Activated CD4-positive, alpha-beta T cell treated with anti-CD3 and anti-CD28 coated beads for 36 hours (primary cell): ENCODE data around the gene ABCA3. TPM values are rescaled to one million over a fixed set of nuclear protein-coding genes. Genes with fewer than 3 reads are reported as not detected.

Experiments used
- ATAC-seq: fragments of 200-7000 bp; cut with Tn5 transposase; one replicate; pipeline ENCODE4 v1.10.0; 2021; ENCODE audit warnings: mild to moderate bottlenecking, moderate library complexity
- CTCF ChIA-PET: fragments of 350-600 bp; sonication (Branson Sonifier 250); formaldehyde crosslinking; loops from one replicate; lab custom pipeline; 2021; ENCODE audit warnings: antibody characterized with exemption; lab: Charles Lee
- POLR2A ChIA-PET: fragments of 350-600 bp; sonication (Branson Sonifier 250); formaldehyde crosslinking; loops from one replicate; lab custom pipeline; 2021; ENCODE audit warnings: antibody characterized with exemption, inconsistent platforms; lab: Charles Lee
- DNase-seq: peaks from one replicate; pipeline ENCODE4 v3.0.0-alpha.2; 2020
- H3K27ac Mint-ChIP-seq: one replicate; pipeline ENCODE4 v1.8.0; 2021; ENCODE audit warnings: mixed read lengths
- H3K27me3 Mint-ChIP-seq: one replicate; pipeline ENCODE4 v1.8.0; 2021; ENCODE audit warnings: mixed read lengths
- H3K36me3 Mint-ChIP-seq: one replicate; pipeline ENCODE4 v1.8.0; 2021; ENCODE audit warnings: low read depth, mixed read lengths
- H3K4me1 Mint-ChIP-seq: one replicate; pipeline ENCODE4 v1.8.0; 2021; ENCODE audit warnings: mixed read lengths
- H3K4me3 Mint-ChIP-seq: one replicate; pipeline ENCODE4 v1.8.0; 2021; ENCODE audit warnings: mild to moderate bottlenecking, moderate library complexity, mixed read lengths
- H3K9me3 Mint-ChIP-seq: one replicate; pipeline ENCODE4 v1.8.0; 2021; ENCODE audit warnings: low read depth, mixed read lengths
- intact Hi-C, 2 experiments: fragments of 100-400 bp; cut with DNase I in 1 of 2; cut with micrococcal nuclease in 1 of 2; formaldehyde crosslinking; loops; one replicate each; pipeline versions ENCODE4 v1.14.2 to v1.15.1; 2022 to 2024; cut with DNase I, micrococcal nuclease
- total RNA-seq, 2 experiments: library from RNA; stranded (reverse); gene quantifications; one replicate each; pipeline ENCODE4 v1.2.3, GENCODE V29; 2021

The ABCA3 gene
- total RNA-seq, 2 experiments from 2014 or later = 6.0 to 7.2 TPM

- ATAC-seq (no peak), DNase-seq (no peak)
- no peak overlapping the region for H3K27ac Mint-ChIP-seq
- intact Hi-C loops = no loop called here
- ChIA-PET POLR2A (no interaction called here), CTCF (no interaction called here)
- no peaks in the 10 kb centered on the region for H3K27me3 Mint-ChIP-seq
- H3K4me1 Mint-ChIP-seq = no peaks in the 10 kb centered on the region
- no peak overlapping the region for H3K4me3 Mint-ChIP-seq
- no peaks in the 10 kb centered on the region for H3K36me3 Mint-ChIP-seq
- H3K9me3 Mint-ChIP-seq = no peaks in the 10 kb centered on the region
Measured at GRCh38 chr16:2278272-2278608, 62.3 kb downstream of the ABCA3 start.

- Mint-ChIP-seq H3K4me3 (no peak overlapping the region), H3K27me3 (no peaks in the 10 kb centered on the region), H3K4me1 (no peaks in the 10 kb centered on the region), H3K36me3 (no peaks in the 10 kb centered on the region), H3K9me3 (no peaks in the 10 kb centered on the region), H3K27ac (no peak overlapping the region)
- no peak for ATAC-seq
- no peak for DNase-seq
- POLR2A ChIA-PET = no interaction called here
- intact Hi-C loops = no loop called here
- CTCF ChIA-PET = no interaction called here
Measured at GRCh38 chr16:2277466-2278271, 62.9 kb downstream of the ABCA3 start.

- Mint-ChIP-seq H3K27me3 (no peaks in the 10 kb centered on the region), H3K9me3 (no peaks in the 10 kb centered on the region), H3K4me3 (no peak overlapping the region), H3K36me3 (no peaks in the 10 kb centered on the region), H3K4me1 (no peaks in the 10 kb centered on the region), H3K27ac (no peak overlapping the region)
- DNase-seq = no peak
- POLR2A ChIA-PET = no interaction called here
- CTCF ChIA-PET = no interaction called here
- intact Hi-C loops = no loop called here
- no peak for ATAC-seq
Measured at GRCh38 chr16:2276368-2277195, 63.9 kb downstream of the ABCA3 start.

- Mint-ChIP-seq H3K4me1 (no peaks in the 10 kb centered on the region), H3K27me3 (no peaks in the 10 kb centered on the region), H3K27ac (no peak overlapping the region), H3K36me3 (no peaks in the 10 kb centered on the region), H3K9me3 (no peaks in the 10 kb centered on the region), H3K4me3 (no peak overlapping the region)
- CTCF ChIA-PET = no interaction called here
- no peak for DNase-seq
- intact Hi-C loops = no loop called here
- no peak for ATAC-seq
- POLR2A ChIA-PET = no interaction called here
Measured at GRCh38 chr16:2275476-2276367, 64.8 kb downstream of the ABCA3 start.

- Mint-ChIP-seq H3K27me3 (no peaks in the 10 kb centered on the region), H3K9me3 (no peaks in the 10 kb centered on the region), H3K4me3 (no peak overlapping the region), H3K4me1 (peaks cover 7% of the 10 kb centered on the region), H3K27ac (no peak overlapping the region), H3K36me3 (no peaks in the 10 kb centered on the region)
- intact Hi-C loops = no loop called here
- ChIA-PET POLR2A (no interaction called here), CTCF (no interaction called here)
- ATAC-seq (no peak), DNase-seq (no peak)
Measured at GRCh38 chr16:2273931-2274330, 66.6 kb downstream of the ABCA3 start.

GRCh38 chr16:2273484-2273883 lies 67.0 kb downstream of the ABCA3 start:
- ChIA-PET POLR2A (no interaction called here), CTCF (no interaction called here)
- Mint-ChIP-seq H3K4me1 (peaks cover 7% of the 10 kb centered on the region), H3K36me3 (no peaks in the 10 kb centered on the region), H3K27me3 (no peaks in the 10 kb centered on the region), H3K9me3 (no peaks in the 10 kb centered on the region), H3K27ac (no peak overlapping the region), H3K4me3 (no peak overlapping the region)
- no peak for ATAC-seq
- intact Hi-C loops = no loop called here
- no peak for DNase-seq

- Mint-ChIP-seq H3K36me3 (peaks cover 5% of the 10 kb centered on the region), H3K4me3 (no peak overlapping the region), H3K4me1 (peaks cover 8% of the 10 kb centered on the region), H3K9me3 (no peaks in the 10 kb centered on the region), H3K27me3 (no peaks in the 10 kb centered on the region), H3K27ac (no peak overlapping the region)
- DNase-seq (no peak), ATAC-seq (no peak)
- ChIA-PET CTCF (interaction anchor here (0.6 to 0.7 kb wide), 2 partner anchors 446 to 1607 kb away, joined by 3 to 4 read pairs; no protein-coding TSS in a partner anchor), POLR2A (no interaction called here)
- intact Hi-C loops = no loop called here
Measured at GRCh38 chr16:2271848-2272461, 68.6 kb downstream of the ABCA3 start.

- intact Hi-C loops = no loop called here
- Mint-ChIP-seq H3K36me3 (peaks cover 16% of the 10 kb centered on the region), H3K4me1 (peaks cover 19% of the 10 kb centered on the region), H3K4me3 (no peak overlapping the region), H3K27me3 (no peaks in the 10 kb centered on the region), H3K27ac (no peak overlapping the region), H3K9me3 (no peaks in the 10 kb centered on the region)
- ChIA-PET POLR2A (no interaction called here), CTCF (interaction anchor here (0.6 kb wide), 2 partner anchors 182 to 448 kb away, joined by 3 read pairs; no protein-coding TSS in a partner anchor)
- no peak for DNase-seq
- no peak for ATAC-seq
Measured at GRCh38 chr16:2270588-2271470, 69.7 kb downstream of the ABCA3 start.

- H3K36me3 Mint-ChIP-seq = peaks cover 23% of the 10 kb centered on the region
- CTCF ChIA-PET = no interaction called here
- no peak overlapping the region for H3K27ac Mint-ChIP-seq
- H3K27me3 Mint-ChIP-seq = no peaks in the 10 kb centered on the region
- DNase-seq = no peak
- H3K4me3 Mint-ChIP-seq = no peak overlapping the region
- ATAC-seq = no peak
- peaks cover 24% of the 10 kb centered on the region for H3K4me1 Mint-ChIP-seq
- H3K9me3 Mint-ChIP-seq = no peaks in the 10 kb centered on the region
- POLR2A ChIA-PET = interaction anchor here (1.3 kb wide), 1 partner anchor 19 kb away, joined by 3 read pairs; the partner anchor contains the start of gene ECI1
- intact Hi-C loops = no loop called here
Measured at GRCh38 chr16:2270070-2270462, 70.5 kb downstream of the ABCA3 start.
